HL-60/S4 treated with retinoic acid at 250 ng/mL for 4 days and 3 days (cell line): ENCODE results near the gene TBC1D9.

Experiments
- in situ Hi-C: fragments of 300-500 bp; cut with MboI; formaldehyde crosslinking; loops from 2 replicates; pipeline ENCODE4 v1.7.0; 2022; ENCODE audit warnings: low sequenced_read_pairs

The TBC1D9 gene

DNA sequence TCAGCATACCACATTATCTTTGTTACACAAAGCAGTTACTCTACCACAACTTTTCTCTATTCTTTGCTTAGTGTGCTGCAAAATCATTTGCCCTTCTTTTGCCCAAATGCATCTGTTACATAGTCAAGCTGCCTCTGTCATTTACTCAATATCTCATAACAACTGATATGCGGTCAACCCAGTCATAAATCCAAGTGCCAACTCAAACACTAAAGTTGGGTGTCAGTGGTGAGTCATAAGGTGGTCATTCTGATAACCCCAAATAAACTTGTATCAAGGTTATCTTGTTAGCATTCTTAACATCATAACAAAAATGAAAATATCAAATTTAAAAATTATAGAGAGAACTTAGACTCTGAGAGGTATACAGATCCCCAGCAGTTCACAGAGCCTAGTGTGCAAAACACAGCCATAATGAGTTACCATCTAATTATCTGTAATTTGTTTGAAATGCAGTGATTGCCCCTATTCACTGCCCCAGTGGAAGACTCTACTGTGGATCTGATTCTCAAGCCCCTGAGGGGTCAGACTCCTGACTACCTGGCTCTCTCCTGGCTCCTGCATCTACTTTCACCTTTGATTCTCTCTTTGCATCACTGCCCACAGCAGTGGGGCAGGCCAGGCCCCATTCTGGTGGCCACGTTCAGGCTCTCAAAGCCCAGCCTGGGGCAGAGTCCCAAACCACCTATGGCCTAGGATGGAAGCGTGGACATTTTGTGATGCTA is 29.2 kb downstream of the TBC1D9 start:
- in situ Hi-C loops: no loop called here

DNA sequence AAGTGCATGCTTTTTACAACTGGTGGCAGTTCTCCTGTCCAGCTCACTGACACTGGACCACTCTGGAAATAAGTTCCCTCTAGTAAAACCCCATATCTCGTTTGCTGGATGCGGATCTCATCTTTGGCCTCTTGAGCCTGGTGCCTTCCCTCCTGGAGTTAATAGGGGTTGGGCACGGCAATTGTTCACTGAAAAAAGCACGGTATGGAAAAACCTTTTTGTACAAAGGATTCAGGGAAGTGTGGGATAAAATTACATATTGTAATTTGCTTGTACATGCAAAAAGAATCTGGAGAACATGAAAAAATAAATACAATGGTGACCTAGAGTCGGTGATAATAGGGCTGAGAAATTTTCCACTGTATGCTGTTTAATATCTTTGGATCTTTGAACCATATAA is 30.6 kb downstream of the TBC1D9 start:
- in situ Hi-C loops: no loop called here

DNA sequence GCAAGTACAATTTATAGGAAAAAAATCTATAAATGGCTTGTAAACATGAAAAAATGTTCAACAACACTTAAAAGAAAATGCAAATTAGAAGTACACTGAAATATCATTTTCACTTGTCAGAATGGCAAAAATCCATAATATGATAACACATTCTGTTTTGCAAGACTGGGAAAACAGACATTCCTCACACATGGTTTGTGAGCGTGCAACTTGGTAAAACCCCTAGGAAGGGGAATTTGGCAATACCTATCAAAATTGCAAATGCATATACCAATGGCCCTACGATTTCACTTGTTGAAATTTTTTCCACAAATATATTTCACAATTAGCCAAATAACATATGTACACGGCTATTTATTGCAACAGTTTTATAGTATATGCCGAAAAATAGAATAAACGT is 31.4 kb downstream of the TBC1D9 start:
- in situ Hi-C loops: no loop called here

GRCh38 chr4:140720387-140721304 is 35.5 kb downstream of the TBC1D9 start:
- in situ Hi-C loops: no loop called here

DNA sequence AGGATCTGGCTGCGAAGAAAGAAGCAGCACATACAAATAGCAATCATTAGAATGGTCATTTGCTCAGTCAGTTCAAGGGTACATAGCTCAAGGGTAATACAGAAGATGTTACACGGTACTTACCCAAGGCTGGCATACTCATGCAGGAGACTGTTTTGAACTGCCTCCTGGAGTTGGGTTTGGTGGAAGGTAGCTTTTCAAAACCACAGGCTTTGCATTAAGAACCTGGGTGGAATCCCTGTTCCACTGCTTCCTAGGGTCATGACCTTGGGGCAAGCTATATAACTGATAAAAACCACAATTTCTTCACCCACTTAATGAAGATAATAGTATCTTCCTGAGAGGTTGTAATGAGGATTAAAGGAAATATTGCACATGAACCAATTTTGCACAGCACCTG is 36.5 kb downstream of the TBC1D9 start:
- in situ Hi-C loops: no loop called here

DNA sequence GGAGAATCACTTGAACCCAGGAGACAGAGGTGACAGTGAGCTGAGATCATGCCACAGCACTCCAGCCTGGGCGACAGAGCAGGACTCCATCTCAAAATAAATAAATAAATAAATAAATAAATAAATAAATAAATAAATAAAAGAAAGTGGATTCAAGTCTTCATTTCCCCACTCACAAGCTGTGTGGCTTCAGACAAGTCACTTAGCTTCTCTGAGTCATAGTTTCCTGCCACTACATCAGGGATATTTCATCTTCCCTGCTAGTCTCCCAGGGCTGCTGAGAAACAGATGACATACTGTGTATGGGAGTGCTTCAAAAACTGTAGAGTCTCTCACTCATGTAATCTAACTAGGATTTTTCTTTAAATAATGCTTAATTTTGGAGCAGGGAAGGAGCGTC is 37.2 kb downstream of the TBC1D9 start:
- in situ Hi-C loops: no loop called here

DNA sequence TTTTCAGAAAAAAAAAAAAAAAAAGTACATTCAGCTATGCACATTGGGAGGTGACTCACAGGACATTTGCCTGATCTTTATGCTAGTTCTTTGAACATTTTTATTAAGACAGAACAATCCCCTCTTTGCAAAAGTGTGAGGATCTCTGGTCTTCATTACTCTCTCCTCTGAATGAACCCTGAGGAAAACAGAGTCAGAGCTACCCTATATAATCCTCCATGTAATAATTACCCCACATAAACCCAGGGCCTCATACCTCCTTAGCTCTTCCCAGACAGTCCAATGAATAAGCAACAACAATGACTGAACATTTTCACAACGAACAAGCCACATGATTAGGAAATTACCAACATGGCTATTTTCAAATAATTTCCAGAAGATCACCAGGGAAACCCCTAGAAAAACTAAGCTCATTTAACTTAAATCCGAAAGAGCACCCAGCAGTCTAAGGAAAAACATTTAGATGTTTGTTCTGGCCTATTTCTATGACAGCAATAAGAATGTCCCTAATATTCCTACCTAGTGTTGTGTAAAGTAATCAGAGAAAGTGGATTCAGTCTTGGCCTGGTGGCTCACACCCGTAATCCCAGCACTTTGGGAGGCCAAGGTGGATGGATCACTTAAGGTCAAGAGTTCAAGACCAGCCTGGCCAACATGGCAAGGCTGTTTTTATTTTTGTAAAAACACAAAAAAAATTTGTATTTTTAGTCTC is 37.8 kb downstream of the TBC1D9 start:
- in situ Hi-C loops: no loop called here

- in situ Hi-C loops: no loop called here
Measured at GRCh38 chr4:140717313-140717712, 38.9 kb downstream of the TBC1D9 start.

DNA sequence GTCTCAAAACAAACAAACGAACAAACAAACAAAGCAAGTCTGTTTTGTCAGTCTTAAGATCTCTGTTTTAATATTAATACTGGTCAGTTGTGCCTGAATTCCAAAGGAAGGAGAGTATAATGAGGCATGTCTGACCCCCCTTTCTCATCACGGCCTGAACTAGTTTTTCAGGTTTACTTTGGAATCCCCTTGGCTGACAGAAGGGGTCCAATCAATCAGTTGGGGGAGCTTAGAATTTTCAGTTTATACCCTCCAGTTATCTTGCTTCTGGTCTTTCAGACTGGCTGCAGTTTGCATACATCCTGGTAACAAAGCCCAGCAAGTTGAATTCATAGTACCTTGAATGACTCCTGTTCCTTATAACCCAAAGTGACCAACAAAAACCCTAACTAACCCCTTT is 41.1 kb downstream of the TBC1D9 start:
- in situ Hi-C loops: no loop called here

- in situ Hi-C loops: no loop called here
Measured at GRCh38 chr4:140711910-140712309, 44.3 kb downstream of the TBC1D9 start.

DNA sequence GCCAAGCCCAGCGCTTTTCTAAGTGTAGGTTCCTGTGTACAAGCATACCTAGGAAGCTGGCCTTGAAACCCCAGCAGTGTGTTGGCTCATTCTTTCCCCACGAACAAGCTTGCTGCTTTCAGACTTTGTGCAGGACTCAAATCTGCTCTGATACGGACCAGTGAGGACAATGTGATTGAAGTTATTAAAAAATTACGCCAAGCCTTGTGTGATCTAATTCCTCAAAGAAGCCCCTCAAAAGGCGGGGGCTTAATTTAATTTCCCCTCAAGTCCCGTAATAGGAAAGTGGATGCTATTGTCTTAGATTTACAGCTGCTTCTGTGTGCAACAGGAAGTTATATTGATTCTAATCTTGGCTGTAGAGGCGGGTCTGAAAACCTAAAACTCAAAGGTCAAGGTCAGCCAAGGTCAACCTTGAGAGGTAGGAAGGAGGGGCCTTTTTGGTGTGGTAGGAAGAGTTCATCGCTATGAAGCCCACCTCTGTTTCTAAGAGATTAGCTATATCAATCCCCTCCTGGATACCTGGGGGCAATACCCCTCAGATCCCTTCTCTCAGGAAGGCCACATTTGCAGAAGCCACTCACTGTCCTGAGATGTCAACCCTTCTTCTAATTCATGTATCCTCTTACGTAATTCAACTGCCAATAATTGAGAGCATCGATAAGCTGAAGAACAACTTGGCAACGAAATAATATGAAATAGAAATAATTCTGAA is 45.1 kb downstream of the TBC1D9 start:
- in situ Hi-C loops: no loop called here

DNA sequence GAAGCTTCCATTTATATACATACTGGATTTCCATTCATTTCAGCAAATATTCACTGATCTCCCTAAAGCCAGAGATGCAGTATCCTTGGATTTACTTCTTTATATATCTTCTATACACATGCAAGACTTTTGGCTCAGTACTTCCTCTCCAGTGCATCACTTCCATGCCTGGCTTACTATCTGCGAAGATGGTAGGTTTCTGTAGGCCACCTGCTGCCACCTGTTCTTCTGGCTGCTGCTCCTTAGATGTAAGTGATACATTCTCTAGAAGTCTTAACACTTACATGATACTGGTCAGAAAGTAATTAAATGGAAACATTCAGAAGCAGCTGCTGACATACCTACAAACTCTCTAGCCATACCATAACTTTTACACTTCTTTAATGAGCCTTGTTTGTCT is 48.9 kb downstream of the TBC1D9 start:
- in situ Hi-C loops: no loop called here

DNA sequence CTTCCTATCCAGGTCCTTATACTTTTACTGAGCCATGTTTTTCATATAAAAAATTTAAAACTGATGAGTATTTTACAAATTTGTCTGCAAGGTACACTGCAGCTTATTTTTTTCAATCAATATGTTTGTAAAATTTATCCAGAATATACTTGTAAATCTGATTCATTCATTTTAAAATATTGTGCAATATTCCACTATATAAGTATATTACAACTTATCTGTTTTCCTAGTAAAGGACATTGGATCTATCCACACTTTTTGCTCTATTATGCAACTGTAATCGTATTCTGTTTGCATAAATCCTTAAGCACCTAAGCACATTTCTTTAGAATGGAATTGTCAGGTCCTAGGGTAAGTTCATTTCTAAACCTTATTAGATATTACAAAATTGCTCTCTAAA is 49.5 kb downstream of the TBC1D9 start:
- in situ Hi-C loops: no loop called here

GRCh38 chr4:140706276-140706625 is 49.9 kb downstream of the TBC1D9 start:
- in situ Hi-C loops: no loop called here

DNA sequence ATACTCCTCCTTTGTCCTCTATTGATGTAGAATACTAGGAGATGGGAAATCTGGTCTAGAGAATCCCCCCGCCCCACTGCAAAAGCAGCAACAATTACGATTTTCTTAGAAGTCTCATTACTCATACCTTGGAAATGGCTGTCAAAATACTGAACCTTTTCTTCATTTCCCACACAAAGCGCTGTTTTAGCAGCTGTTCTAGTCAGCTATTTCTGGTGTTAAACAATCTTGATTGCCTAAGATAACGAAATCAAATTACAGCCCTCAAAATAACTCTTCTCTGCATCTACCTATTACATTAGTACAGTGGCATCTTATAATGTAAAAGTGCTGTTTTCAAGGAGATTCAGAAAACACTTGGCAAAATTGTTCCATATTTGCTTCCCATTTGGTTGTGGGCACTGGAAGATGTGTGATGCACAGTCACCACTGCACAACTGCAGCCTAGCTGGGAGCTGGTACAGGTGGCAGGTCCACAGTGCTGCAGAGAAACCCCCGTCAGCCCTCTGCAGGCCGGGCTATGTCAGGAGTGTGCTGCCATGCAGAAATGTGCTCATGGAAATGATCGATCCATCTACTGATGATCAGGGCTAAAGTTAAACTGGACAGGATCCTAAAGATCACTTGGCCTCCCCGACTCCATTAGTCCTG is 50.4 kb downstream of the TBC1D9 start:
- in situ Hi-C loops: no loop called here

DNA sequence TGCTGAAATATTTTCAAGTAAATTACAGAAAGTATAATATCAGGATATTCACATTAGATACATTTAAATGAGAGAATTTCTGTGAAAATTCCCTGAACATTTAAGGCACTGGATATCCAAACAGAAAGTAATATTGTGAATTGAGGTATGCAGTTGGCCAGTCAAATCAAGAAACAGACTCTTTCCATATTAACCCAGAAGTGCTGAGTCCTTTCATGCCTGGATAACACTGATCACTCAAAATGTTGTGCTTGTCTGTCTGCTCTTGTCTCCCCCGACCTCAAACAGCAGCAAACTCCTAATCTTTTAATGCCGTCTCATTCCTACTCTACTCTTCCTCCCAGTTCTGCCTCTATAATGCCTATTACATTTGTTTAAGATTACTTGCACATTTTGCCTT is 51.2 kb downstream of the TBC1D9 start:
- in situ Hi-C loops: no loop called here

- in situ Hi-C loops: no loop called here
Measured at GRCh38 chr4:140704392-140704960, 51.7 kb downstream of the TBC1D9 start.

DNA sequence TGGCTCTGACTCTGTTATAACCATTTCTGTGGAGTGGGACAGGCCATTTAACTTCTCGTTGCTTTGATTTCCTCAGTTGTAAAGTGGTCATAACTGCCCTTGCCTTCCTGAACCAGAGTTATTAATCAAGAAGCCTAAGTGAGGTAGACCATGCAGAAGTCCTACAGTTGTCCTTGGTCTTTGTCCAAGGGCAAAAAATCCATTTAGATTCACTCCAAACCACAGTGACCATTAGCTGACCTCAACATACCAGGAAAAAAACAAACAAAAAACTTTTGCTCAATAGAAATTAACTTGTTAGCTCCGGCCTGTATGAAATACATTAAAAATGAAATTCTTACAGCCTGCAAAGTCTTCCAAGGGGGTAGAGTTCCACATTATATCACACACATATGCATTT is 52.7 kb downstream of the TBC1D9 start:
- in situ Hi-C loops: no loop called here

GRCh38 chr4:140702096-140702757 is 54.0 kb downstream of the TBC1D9 start:
- in situ Hi-C loops: no loop called here

DNA sequence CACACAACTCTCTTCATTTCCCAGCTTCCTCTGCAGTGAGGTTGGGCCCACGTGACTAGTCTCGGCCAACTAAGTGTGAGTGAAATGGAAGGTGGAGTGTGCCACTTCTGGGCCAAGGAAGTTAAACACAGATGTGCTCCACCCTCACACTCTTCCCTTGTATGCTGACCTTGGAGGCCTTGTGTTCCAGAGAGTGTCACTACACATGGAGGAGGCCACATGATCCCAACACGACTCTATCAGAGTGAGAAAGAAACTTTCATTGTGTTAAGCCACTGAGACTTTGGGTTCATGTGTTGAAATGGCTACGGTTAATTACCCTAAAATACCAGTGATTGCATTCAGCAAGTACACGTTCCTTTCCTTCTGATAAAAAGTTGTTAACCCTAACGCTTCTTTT is 55.1 kb downstream of the TBC1D9 start:
- in situ Hi-C loops: no loop called here
